DMS114 treated with DMSO at 0.1 percent for 48 hours (cell line): ENCODE measurements around the gene UBAP2.

Source experiments
- DNase-seq: peaks from one replicate; lab custom pipeline; 2025; ENCODE audit not compliant: unreplicated experiment; lab: John Stamatoyannopoulos, UW

Gene UBAP2, protein sequence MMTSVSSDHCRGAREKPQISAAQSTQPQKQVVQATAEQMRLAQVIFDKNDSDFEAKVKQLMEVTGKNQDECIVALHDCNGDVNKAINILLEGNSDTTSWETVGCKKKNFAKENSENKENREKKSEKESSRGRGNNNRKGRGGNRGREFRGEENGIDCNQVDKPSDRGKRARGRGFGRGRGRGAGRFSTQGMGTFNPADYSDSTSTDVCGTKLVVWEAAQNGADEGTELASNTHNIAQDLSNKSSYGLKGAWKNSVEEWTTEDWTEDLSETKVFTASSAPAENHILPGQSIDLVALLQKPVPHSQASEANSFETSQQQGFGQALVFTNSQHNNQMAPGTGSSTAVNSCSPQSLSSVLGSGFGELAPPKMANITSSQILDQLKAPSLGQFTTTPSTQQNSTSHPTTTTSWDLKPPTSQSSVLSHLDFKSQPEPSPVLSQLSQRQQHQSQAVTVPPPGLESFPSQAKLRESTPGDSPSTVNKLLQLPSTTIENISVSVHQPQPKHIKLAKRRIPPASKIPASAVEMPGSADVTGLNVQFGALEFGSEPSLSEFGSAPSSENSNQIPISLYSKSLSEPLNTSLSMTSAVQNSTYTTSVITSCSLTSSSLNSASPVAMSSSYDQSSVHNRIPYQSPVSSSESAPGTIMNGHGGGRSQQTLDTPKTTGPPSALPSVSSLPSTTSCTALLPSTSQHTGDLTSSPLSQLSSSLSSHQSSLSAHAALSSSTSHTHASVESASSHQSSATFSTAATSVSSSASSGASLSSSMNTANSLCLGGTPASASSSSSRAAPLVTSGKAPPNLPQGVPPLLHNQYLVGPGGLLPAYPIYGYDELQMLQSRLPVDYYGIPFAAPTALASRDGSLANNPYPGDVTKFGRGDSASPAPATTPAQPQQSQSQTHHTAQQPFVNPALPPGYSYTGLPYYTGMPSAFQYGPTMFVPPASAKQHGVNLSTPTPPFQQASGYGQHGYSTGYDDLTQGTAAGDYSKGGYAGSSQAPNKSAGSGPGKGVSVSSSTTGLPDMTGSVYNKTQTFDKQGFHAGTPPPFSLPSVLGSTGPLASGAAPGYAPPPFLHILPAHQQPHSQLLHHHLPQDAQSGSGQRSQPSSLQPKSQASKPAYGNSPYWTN

DNA sequence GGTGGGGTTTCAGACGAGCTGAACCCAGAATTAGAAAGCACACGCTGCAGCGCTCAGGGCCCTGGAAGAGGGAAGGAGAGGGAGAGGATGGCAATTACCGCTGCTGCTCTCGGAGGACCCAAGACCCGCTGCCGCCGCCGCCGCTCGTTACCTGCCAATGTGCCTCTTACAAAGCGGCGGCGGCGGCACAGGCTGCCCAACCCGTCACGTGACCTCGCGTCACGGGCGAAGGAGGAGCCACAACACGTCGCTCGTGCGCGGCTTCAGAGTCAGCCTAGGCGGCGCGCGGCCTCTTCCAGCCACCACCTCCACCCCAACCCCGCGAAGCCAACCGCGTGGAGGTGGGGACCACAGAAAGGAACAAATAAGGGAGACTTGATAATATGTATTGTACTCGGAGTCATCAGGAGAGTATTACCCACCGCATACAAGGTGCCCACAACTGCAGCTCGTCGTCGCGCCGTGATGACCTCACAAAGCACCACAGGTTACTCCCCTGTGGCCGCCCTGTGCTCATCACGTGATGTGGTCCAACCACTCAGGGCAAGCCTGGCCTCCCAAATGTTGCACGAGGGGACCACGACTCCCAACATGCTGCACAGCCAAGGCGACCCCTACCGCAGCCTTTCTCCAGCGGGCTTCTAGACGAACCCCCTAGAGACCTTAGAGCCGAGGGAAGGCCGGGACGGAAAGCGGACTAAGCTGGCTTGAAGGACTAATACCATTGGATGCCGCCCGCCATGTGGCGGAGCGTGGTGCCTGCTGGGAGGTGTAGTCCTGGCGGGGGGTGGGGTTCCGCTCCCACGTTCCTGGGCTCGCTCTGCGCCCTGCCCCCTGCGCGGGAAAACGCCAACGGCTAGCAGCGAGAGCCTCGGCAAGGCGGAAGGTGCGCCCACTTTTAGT, at the start of gene UBAP2:
Gene UBAP2 (minus strand): TSS at position 161 of the 903 bp plus-strand sequence. CDS start 31,739 bp downstream, outside the sequence.
- peak; percentile 87 for DNase-seq

DNA sequence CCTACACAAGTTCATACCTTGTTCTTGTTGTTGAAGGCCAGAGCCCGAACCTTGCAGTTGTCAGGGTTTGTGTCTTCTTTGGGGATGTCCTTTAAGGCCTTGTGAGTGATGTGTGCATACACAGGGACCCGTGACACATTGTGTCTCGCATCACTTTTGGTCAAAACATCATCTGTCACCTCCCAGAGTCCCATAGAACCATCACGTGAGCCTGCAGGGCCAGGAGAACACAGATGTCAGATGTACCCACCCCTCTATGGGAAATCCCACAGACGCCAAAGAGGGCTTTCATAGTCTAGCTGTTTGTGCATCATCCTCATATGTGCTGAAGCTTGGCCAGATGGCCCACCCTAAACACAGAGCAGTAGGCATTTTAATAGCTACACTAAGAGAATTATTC, 49.6 kb upstream of the UBAP2 start:
- no peak for DNase-seq

DNA sequence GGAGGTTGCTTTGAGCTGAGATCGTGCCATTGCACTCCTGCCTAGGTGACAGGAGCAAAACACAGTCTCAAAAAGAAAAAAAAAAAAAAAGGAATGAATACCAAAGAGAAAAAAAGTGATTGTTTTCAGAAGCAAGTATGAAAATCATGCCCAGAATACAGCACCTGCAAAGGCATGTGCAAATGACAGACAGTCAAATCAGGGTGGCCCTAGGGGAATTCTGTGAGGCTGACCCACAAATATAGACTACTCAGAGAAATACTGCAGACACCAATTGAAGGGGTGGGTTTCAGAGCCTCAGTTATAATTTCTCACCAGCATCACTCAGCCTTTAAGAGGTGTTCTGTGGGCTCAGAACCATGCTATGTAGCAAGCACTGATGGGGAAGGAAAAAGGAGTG, 49.2 kb upstream of the UBAP2 start:
- DNase-seq, result no peak

DNA sequence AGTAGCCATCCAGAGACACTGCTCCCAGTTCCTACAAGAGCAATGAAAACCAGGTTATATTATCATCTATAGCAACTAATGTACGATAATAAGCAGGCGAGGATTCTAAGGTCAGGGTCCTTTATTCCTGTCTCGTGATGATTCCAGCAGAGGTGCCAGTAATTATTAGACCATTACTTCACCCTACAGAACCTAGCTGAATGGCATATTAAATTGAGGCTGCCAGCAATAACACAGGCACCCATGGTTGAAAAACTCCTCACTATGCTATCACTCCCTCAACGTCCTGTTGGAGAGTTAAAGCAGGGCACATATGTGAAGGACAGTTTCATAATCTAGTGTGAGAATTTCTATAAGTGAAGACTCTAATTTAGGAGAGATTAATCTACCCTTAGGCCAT, 48.1 kb upstream of the UBAP2 start:
- DNase-seq, result no peak

DNA sequence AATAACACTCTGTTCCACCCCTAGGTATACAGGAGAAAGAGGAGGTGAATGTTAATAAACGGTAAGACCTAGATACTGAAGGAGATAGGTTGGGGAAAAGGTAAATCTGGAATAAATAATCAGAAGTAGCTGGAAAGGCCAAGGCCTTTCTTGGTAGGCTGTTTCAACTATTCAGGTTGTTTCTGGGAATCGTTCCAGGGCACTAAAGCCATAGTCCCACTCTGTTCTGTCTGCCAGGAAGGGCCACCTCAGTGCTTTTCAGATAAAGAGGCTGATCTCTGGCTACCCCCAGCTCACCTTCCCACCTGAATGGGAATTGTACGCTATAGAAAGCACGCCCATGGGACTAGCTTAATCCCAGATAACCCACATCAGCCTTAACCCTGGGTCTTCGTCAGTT, 44.9 kb upstream of the UBAP2 start:
- no peak for DNase-seq

DNA sequence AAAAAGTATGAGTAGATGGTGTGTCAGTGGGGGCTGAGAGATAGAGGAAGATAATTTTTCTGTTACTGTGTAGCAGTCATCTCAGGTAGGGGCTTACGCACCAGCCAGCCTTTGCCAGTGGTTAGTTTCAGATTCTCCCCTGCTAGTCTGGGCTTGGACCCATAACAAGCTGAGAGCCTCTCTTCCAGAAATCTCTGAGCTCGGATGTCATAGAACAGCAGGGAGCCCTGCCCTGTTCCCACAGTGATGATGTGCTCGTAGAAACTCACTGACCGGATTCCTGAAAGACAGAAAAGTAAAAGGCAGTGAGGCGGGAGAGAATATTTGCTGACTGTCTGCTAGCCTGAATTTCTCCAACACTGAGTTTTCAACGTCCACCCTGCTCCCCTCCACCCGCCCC, 40.6 kb upstream of the UBAP2 start:
- no peak for DNase-seq

DNA sequence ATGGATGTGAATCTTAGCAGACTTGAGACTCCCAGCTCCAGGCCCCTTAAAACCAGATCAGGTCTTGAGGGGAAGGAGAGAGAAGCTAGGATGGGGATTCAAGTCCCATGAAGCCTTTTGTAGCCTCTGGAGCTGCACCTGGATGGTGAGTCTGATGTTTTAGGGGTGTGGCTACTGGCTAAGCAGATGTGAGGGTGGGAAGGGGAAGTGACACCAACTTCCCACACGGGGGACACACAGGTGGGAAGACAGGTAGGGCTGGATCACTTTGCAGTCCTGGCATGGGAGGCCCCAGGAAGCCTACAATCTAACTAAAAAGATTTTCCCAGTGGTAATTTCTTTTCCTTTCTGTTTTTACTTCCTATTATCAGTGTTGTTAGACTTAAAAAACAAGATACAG, 38.7 kb upstream of the UBAP2 start:
- DNase-seq, result no peak

DNA sequence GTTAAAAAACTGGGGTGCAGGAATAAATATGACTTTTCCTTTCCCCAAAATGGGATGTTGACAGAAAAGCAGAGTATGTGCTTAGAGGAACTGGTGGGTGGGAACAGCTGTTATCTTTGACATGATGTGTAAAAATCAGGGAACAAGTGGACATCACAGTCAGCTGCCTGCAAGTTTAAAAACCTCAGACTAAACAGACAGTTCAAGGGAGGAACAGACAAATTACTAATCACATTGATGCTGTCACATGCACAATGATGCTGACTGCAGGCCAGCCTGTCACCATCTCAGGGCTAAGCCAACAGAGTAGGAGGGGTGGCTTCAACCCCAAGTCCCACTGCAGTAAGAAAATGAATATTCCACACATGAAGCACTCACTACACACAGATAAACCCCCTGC, 38.2 kb upstream of the UBAP2 start:
- no peak for DNase-seq

DNA sequence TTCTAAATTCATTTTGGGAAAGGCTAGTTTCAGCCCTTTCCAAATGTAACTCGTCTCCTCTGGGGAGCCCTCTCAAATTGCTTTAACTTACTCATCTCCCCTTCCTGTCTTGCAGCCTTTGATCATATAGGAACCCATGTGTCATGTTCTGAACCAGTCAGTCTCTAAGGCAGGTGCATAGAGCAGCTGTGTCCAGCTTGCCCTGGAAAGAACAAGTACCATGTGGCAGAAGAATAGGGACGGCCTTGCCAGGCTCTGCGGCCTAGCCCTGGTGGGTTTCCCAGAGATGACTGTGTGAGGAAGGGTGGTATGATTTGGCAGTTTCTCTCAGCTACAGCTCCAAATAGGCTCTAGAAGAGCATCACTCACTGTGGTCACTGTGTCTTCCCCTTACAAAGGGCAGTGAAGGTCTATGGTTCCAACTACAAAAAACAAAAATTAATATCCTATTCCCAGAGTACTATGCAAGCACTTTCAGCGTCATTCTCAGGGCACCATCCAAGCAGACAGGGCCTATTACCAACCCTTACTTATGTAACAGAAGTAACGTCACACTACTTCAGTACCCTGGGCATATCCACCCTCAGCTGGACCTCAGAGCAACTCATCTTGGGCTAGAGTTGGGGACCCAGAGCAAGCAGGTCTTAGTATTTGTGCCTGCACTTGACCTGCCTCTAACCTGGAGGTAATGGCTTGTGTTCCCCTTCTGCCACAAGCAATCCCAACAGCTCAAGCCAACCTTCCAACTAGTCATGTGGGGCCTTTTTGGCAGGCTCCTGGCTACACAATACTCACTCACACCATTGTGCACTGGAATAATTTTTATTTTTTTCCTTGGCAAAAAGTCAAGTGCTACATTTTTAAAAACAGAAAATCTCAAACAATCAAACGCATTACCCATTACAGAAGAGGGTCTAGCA, 37.2 kb upstream of the UBAP2 start:
- DNase-seq, result no peak

DNA sequence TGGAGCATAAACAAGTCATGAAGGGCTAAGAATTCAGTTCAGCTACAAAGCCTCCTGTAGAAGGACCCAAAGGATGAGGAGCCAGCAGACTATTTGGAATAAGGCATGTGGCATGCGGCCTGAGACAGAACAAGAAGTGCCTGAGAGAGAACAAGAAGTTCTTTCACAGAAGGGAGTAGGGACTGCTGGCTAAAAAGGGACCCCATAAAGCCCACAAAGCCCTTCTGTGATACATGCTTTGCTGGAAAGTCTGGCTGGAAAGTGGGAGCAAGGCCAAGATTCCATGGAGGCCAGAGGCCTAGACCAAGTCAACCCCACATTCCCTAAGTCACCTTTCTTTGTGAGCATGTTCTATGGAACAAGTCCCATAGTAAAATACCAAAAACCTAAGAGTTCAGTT, 35.9 kb upstream of the UBAP2 start:
- no peak for DNase-seq

DNA sequence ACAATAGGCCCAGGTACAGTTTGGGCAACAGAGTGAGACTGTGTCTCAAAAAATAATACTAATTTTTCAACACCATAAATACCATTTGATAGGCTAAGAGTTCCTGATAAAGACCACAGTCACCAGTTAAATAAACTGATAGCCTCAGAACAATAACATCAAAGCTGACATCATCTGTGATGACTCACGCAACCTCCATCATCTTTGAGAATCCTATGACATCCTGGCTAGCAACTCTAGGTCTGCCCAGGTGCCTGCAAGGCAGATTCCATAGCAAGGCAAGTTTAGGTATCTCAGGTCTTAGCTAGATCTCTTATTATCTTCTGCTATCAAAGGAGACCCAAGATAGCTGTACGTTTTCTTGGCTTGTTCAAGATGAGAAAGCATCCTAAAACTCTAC, 30.5 kb upstream of the UBAP2 start:
- DNase-seq, result no peak

DNA sequence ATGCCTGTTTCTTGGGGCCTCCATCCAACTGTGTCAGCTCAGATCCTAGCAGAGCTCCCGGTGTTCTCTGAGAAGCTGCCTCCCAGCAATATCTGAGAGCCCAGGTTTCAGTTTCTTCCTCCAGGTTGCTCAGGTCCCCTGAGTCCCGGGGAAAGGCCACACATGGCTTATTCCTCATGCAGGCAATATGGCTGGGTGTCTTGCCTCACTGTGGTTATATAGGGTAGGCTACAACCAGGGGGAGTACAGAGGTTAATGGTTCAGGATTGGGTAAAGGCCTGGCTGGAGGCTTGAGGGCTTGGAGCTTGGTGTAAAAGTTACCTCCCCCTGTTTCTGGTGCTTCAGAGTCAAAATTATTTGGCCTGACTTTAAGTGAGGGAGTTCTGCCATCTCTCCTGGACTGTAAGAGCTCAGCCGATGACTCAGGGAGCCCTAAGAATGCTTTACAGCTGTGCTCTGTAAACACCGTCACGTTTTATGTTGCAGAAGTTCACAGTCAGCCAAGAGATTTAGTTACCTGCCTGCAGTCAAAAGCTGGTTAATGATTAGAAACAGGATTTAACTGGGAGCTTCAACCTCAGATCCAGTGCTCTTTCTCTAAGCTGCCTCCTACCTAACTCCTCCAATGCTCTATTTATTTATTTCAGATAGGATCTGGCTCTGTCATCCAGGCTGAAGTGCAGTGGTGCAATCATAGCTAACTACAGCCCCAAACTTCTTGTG, 24.3 kb upstream of the UBAP2 start:
- DNase-seq, result no peak

DNA sequence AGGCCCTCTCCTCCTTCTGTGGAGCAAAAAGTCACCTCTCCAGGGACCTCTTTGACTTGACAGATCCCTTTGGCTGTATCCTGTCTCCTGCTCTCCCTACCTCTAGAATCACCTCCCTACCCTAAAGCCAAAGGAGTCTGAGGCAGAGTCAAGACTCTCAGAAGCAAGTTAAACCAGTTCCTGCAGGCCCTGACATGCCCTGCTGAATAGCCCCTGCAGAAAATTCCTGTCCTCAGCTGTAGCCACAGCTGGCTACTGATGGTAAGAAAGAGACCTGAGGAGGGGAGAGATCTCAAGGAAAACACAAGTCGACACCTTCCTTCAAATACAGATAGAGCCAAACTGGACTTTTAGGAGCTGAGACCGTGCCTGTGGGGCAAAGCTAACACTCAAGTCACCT, 23.7 kb upstream of the UBAP2 start:
- DNase-seq, result no peak

DNA sequence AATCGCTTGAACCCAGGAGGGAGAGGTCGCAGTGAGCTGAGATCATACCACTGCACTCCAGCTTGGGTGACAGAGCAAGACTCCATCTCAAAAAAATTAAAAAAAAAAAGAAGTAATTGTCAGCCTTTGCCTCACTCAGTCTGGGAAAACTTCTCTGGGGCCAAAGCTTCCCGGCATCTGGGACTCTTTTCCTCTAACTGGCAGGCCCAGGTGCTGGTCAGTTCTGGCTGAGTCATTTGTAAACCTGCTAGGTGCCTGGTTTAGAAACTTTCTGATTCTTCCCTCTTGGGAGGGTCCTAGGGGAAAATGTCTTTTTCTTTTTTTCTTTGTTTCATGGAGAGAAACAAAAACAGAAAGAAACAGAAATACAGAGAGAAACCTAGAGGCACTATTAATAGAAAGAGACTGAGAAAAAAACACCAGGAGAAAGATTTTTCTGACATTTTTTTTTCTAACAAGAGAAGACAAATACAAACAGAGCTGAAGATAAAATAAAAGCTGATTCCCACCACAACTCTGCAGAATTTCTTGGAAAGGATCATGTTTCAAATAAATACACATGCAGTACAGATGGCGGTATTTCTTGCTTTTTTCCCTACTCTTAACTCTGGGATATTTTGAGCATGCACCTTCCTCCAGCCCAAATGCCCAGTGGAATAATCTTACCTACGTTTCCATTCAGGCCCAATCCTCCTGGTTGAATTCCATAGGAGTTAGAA, 22.1 kb upstream of the UBAP2 start:
- no peak for DNase-seq

DNA sequence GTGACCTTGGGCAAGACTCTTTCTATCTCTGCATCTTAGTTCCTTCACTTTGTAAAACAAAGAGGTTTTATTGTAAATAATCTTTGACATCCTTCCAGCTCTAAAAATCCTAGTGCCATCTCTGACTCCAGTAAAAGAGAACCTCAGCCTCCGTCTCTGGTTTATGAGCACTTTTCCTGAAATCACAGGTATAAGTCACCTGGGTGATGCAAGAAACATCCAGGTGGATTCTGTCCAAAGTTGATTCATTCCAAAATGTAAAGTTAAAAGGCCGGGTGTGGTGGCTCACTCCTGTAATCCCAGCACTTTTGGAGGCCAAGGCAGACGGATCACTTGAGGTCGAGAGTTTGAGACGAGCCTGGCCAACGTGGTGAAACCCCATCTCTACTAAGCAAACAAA, 21.1 kb upstream of the UBAP2 start:
- no peak for DNase-seq

DNA sequence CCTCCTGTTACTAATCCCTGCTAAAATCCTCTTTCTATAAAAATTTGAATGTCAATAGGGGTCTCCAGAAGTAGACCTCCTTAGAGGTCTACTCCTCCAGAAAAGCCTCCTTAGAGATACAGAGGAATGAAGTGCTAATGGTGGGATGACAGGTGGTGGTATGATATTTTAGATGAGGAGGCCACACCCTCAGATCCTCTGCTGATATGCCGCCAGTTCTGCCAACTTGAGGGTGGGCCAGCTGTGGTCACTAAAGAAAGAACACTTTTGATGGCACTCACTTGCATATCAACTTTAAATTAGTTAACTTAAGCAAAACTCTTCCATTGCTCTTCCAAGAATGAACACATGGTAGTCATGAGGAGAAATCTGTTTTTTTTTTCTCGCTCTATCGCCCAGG, 16.9 kb upstream of the UBAP2 start:
- DNase-seq, result no peak

DNA sequence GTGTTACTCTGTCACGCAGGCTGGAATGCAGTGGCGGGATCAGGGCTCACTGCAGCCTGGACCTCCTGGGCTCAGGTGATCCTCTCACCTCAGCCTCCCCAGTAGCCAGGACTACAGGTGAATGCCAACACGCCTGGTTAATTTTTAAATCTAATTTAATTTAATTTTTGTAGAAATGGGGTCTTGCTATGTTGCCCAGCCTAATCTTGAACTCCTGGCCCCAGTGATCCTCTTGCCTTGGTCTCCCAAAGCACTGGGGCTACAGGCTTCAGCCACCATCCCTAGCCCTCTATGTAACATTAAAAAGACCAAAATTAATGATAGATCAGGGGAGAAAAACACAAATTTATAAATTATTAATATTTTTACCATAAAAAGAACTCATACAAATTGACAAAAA, 11.3 kb upstream of the UBAP2 start:
- DNase-seq, result no peak

DNA sequence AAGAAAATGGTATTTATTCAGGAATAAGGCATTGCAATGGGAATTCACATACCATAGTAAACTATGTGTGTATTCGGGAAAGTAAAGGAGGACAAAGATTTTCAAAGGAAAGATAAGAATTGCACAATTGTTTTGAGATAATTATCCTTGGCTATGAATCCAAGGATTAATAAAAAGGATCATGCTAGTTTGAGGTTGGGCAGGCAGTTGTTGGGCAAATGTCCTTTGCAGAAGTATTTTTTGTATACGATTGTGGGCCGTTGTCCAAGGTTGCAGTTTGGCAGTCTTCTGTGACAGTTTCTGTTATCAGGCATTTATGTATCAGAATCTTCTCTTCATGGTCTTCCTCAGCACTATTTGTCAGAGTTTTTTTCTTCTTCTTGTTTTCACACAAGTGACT, 10.6 kb upstream of the UBAP2 start:
- no peak for DNase-seq
